Keratinocyte (primary cell): ENCODE measurements around the gene YTHDF1. TPM values are rescaled to one million over a fixed set of nuclear protein-coding genes. Genes with fewer than 3 reads are reported as not detected.
A peak's percentile ranks its signal among the peaks of the same experiment; 100 is the strongest.

ENCODE experiments used
- DNase-seq: peaks from one replicate; pipeline ENCODE4 v3.0.0-alpha.2; 2011; ENCODE audit warnings: low read depth, missing footprints, low spot score
- FAIRE-seq: peaks from 2 replicates; lab custom pipeline; 2011; peaks lifted over from hg19 to GRCh38; lab: Jason Lieb, UNC
- H2AFZ ChIP-seq: 2 replicates; pipeline ENCODE4 v1.6.0; 2012; ENCODE audit warnings: low read length, control low read depth, inconsistent platforms; ENCODE audit not compliant: control insufficient read depth
- H3K27ac ChIP-seq: 2 replicates; pipeline ENCODE4 v1.5.1; 2011; ENCODE audit warnings: low read length; ENCODE audit not compliant: control insufficient read depth, insufficient read depth
- H3K27me3 ChIP-seq: 3 replicates; pipeline ENCODE4 v1.6.0; 2011; ENCODE audit warnings: low read length; ENCODE audit not compliant: control insufficient read depth, insufficient read depth; ENCODE audit errors: extremely low read depth
- H3K36me3 ChIP-seq, 2 experiments: 2 replicates in 1 of 2; 3 replicates in 1 of 2; pipeline ENCODE4 v1.5.1; 2011; ENCODE audit warnings: low read length in 2 of 2, mild to moderate bottlenecking in 1 of 2; ENCODE audit not compliant: control insufficient read depth in 2 of 2, insufficient read depth in 2 of 2; ENCODE audit errors: extremely low read depth in 1 of 2
- H3K4me1 ChIP-seq: 3 replicates; pipeline ENCODE4 v1.5.1; 2011; ENCODE audit warnings: low read length; ENCODE audit not compliant: control insufficient read depth, insufficient read depth; ENCODE audit errors: extremely low read depth
- H3K4me2 ChIP-seq: 3 replicates; pipeline ENCODE4 v1.6.0; 2011; ENCODE audit warnings: low read depth, low read length; ENCODE audit not compliant: control insufficient read depth, insufficient read depth; ENCODE audit errors: extremely low read depth
- H3K4me3 ChIP-seq, 3 experiments: fragments of 200-600 bp in 1 of 3; sonication (generic) in 1 of 3; 2 replicates in 2 of 3; 3 replicates in 1 of 3; pipeline ENCODE4 v1.5.1; 2011 to 2016; ENCODE audit warnings: low read length in 3 of 3, mild to moderate bottlenecking in 3 of 3, control low read depth in 2 of 3, inconsistent platforms in 1 of 3, low read depth in 1 of 3, mixed read lengths in 1 of 3, mixed run types in 1 of 3, moderate library complexity in 1 of 3; ENCODE audit not compliant: control insufficient read depth in 2 of 3, insufficient read depth in 2 of 3; ENCODE audit errors: extremely low read depth in 1 of 3
- H3K79me2 ChIP-seq: 2 replicates; pipeline ENCODE4 v1.6.0; 2012; ENCODE audit warnings: low read length; ENCODE audit not compliant: control insufficient read depth, insufficient read depth
- H3K9ac ChIP-seq: 3 replicates; pipeline ENCODE4 v1.6.0; 2011; ENCODE audit warnings: low read length; ENCODE audit not compliant: control insufficient read depth, insufficient read depth; ENCODE audit errors: extremely low read depth
- H3K9me1 ChIP-seq: 3 replicates; pipeline ENCODE4 v1.6.0; 2011; ENCODE audit warnings: low read length; ENCODE audit not compliant: control insufficient read depth, insufficient read depth; ENCODE audit errors: extremely low read depth
- H3K9me3 ChIP-seq: 2 replicates; pipeline ENCODE4 v1.5.1; 2012; ENCODE audit warnings: low read depth, low read length; ENCODE audit not compliant: control insufficient read depth
- H4K20me1 ChIP-seq: 3 replicates; pipeline ENCODE4 v1.6.0; 2011; ENCODE audit warnings: low read length; ENCODE audit not compliant: control insufficient read depth, insufficient read depth; ENCODE audit errors: extremely low read depth
- CTCF ChIP-seq, 3 experiments: IDR thresholded peaks in 1 of 3; conservative IDR thresholded peaks in 1 of 3; optimal IDR thresholded peaks in 1 of 3; 2 replicates in 2 of 3; 3 replicates in 1 of 3; pipeline versions ENCODE3 to v1.5.1; 2011; ENCODE audit warnings: low read length in 3 of 3, mild to moderate bottlenecking in 3 of 3, moderate library complexity in 2 of 3, control low read depth in 1 of 3, inconsistent platforms in 1 of 3; ENCODE audit not compliant: insufficient read depth in 2 of 3; ENCODE audit errors: extremely low read depth in 1 of 3
- EZH2 ChIP-seq: IDR thresholded peaks from one replicate; pipeline ENCODE4 v1.6.1; 2012; ENCODE audit warnings: inconsistent platforms, mild to moderate bottlenecking, low read length, moderate library complexity
- dilution Hi-C: fragments of 300-500 bp; cut with MboI; formaldehyde crosslinking; loops from one replicate; pipeline ENCODE4 v1.7.0; 2020; ENCODE audit warnings: low sequenced_read_pairs; ENCODE audit not compliant: extremely low pct_ligation_motif_present
- polyA plus RNA-seq, 5 experiments: library from polyadenylated mRNA; depleted of rRNA in 3 of 5; stranded (reverse) in 3 of 5; stranded (forward) in 1 of 5; unstranded in 1 of 5; fragments of >200 nt; gene quantifications; 1 replicate in 1 of 5; 2 replicates in 3 of 5; 3 replicates in 1 of 5; pipeline versions ENCODE4 v1.2.1 to v1.2.3, GENCODE V29; 2011 to 2012; ENCODE audit warnings: missing spikeins in 2 of 5, low read depth in 1 of 5, low replicate concordance in 1 of 5

Gene YTHDF1
- polyA plus RNA-seq, 1 donor (not counting 4 experiments of a cell fraction or from before 2014, with no cell fraction given): 26.4 TPM

DNA sequence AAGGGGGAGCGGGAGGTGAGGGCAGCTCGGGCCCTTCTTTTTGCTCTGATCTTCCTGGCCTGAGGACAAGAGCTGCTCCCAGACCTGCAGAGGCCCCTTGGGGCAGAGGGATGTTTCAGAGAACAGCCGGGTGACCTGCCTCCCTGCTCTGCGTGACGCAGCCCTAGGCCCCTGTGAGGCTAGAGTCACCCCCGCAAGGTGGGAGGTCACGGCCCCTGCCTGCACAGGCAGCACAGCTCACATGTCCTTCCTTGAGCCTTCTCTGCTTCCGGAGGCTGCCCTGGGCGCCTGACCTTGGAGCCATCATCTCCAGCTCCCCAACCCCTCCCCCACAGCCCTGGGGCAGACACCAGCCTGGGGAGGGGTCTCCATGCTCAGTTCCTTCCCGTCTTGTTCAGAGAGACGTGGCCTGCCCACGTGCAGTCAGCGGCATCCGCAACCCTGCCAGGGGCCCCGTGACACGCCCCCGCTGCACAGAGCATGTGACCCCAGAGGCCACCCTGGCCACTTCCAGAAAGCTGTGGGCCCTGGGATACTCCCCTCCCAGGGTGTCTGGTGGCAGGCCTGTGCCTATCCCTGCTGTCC lies 19.6 kb upstream of the YTHDF1 start, which contains the start of gene BIRC7:
BIRC7 (plus strand) TSS at position 507 of the 585 bp plus-strand sequence. CDS start 192 bp downstream, outside the sequence.
- Histone ChIP-seq H3K9ac (no peak within 1 kb of the TSS), H3K9me3 (no peaks in the 10 kb centered on the region), H3K4me2 (no peak within 1 kb of the TSS), H3K79me2 (no peaks in the 10 kb centered on the region), H2AFZ (no peak within 1 kb of the TSS), H4K20me1 (no peaks in the 10 kb centered on the region), H3K27ac (no peak within 1 kb of the TSS), H3K9me1 (no peaks in the 10 kb centered on the region), H3K36me3 (no peaks in the 10 kb centered on the region), H3K27me3 (peaks cover 19% of the 10 kb centered on the region), H3K4me1 (no peaks in the 10 kb centered on the region), H3K4me3 (no peak within 1 kb of the TSS)
- TF ChIP-seq EZH2 (no peak), CTCF (optimal IDR thresholded peaks at IDR 0.05 in 1 of 3, IDR thresholded peaks at IDR 0.05 in 1 of 3, conservative IDR thresholded peaks at IDR 0.05 in 1 of 3; ENCODE audit: extremely low read depth in 1 of 3, insufficient read depth in 2 of 3, low read length in 3 of 3) (no peak)
- dilution Hi-C loops: no loop called here
- FAIRE-seq (no peak), DNase-seq (no peak)

DNA sequence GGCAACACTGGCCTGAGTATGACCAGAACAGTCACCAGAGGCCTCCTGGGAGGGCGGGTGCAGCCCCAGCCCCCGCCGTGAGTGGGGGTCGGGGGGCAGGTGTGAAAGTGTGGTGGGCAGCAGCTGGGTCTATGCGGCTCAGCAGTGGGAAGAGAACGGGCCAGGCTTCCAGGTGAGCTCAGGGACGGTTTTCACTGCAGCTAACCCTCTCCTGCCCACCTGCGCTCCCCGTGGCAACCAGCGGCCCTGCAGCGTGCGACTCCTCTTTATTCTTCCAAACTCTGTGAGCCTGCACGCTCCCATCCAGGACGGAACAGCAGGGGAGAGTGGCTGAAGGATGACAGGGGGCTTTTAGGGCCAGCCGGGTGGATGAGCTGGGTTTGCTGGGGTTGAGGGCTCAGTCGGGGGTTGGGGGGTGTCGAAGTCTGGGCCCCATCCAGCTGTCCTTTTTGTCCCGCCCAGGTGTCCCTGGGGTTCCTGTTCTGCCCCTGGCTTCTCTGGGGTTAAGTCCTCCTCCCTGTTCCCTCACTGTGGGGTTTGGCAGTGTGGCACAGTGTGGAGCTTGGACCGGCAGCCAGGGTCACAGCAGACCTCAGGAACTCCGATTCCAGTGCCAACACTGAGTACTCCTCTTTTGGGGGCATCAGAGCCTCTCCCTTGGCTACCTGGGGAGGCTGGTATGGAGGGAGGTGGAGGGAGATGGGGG lies 18.9 kb upstream of the YTHDF1 start:
- dilution Hi-C loops: no loop called here
- H3K4me2 ChIP-seq: no peak overlapping the region

More for the DNA sequence above, 18.9 kb upstream of the YTHDF1 start:
- H3K36me3 ChIP-seq: no peaks in the 10 kb centered on the region
- no peaks in the 10 kb centered on the region for H3K9me1 ChIP-seq
- no peaks in the 10 kb centered on the region for H4K20me1 ChIP-seq
- FAIRE-seq: peak; percentile 46
- H2AFZ ChIP-seq: no peak overlapping the region
- no peaks in the 10 kb centered on the region for H3K4me1 ChIP-seq
- H3K4me3 ChIP-seq: no peak overlapping the region
- no peak for DNase-seq
- peak; percentile 77 to 90 (median 81) for TF ChIP-seq CTCF (optimal IDR thresholded peaks at IDR 0.05 in 1 of 3, IDR thresholded peaks at IDR 0.05 in 1 of 3, conservative IDR thresholded peaks at IDR 0.05 in 1 of 3; ENCODE audit: extremely low read depth in 1 of 3, insufficient read depth in 2 of 3, low read length in 3 of 3)
- no peak for TF ChIP-seq EZH2
- no peak overlapping the region for H3K9ac ChIP-seq
- H3K9me3 ChIP-seq: no peaks in the 10 kb centered on the region
- no peak overlapping the region for H3K27ac ChIP-seq
- H3K27me3 ChIP-seq: peaks cover 22% of the 10 kb centered on the region
- H3K79me2 ChIP-seq: no peaks in the 10 kb centered on the region
